HCT116 (cell line): ENCODE data around the gene C1QTNF2. TPM values are rescaled to one million over a fixed set of nuclear protein-coding genes. Genes with fewer than 3 reads are reported as not detected.

Experiments used
- ATAC-seq: fragments of 200-7000 bp; cut with Tn5 transposase; 2 replicates; pipeline ENCODE4 v1.9.1; 2020; ENCODE audit warnings: mild to moderate bottlenecking, moderate library complexity
- BruUV-seq: library from RNA; stranded (reverse); fragments of 400-500 nt; replicated peaks from 2 replicates; lab custom pipeline; 2021; lab: Mats Ljungman, UMichigan
- CTCF ChIA-PET: fragments of 300-600 bp; sonication (Branson Sonifier 250); formaldehyde crosslinking; loops from one replicate; lab custom pipeline; 2021; ENCODE audit warnings: antibody characterized with exemption; lab: Charles Lee
- POLR2A ChIA-PET: fragments of 300-600, 350-600 bp; sonication (Branson Sonifier 250); formaldehyde crosslinking; loops from one replicate; lab custom pipeline; 2021; ENCODE audit warnings: antibody characterized with exemption; lab: Charles Lee
- RAD21 ChIA-PET, 2 experiments: fragments of 300-600 bp; sonication (Branson Sonifier 250); formaldehyde crosslinking; loops; one replicate each; lab custom pipeline; 2023; ENCODE audit warnings: low total read pairs in 2 of 2; ENCODE audit not compliant: uncharacterized antibody in 2 of 2, unreplicated experiment in 2 of 2, low non-redundant PET in 1 of 2; lab: Charles Lee
- DNase-seq: peaks from one replicate; pipeline ENCODE4 v3.0.0-alpha.2; 2010; ENCODE audit warnings: low read depth, low spot score
- H2AFZ ChIP-seq: fragments of 200-600 bp; shearing (Covaris generic), sonication (generic); 2 replicates; pipeline ENCODE4 v1.6.1; 2017; ENCODE audit warnings: low read depth, mixed run types, mixed read lengths, antibody characterized with exemption, low read length; ENCODE audit not compliant: poor library complexity, severe bottlenecking
- H3K27ac ChIP-seq: 2 replicates; pipeline ENCODE4 v1.5.1; 2012; ENCODE audit warnings: low read depth, low read length
- H3K27me3 ChIP-seq: fragments of 200-600 bp; sonication (generic); 2 replicates; pipeline ENCODE4 v1.6.1; 2016; ENCODE audit warnings: mixed run types, low read length, mixed read lengths; ENCODE audit not compliant: insufficient read depth
- H3K36me3 ChIP-seq, 2 experiments: fragments of 200-500 bp in 1 of 2; fragments of 200-600 bp in 1 of 2; sonication (Bioruptor generic) in 1 of 2; sonication (generic) in 1 of 2; 2 replicates each; pipeline versions ENCODE4 v1.5.1 to v1.6.1; 2014 to 2016; ENCODE audit warnings: low read length in 2 of 2, inconsistent platforms in 1 of 2, mixed read lengths in 1 of 2, mixed run types in 1 of 2; ENCODE audit not compliant: insufficient read depth in 2 of 2, control insufficient read depth in 1 of 2
- H3K4me1 ChIP-seq, 2 experiments: fragments of 200-600 bp in 1 of 2; sonication (generic) in 1 of 2; 2 replicates each; pipeline versions ENCODE4 v1.5.1 to v1.6.1; 2012 to 2017; ENCODE audit warnings: low read length in 2 of 2, inconsistent platforms in 1 of 2, mild to moderate bottlenecking in 1 of 2, mixed read lengths in 1 of 2, mixed run types in 1 of 2, moderate library complexity in 1 of 2; ENCODE audit not compliant: insufficient read depth in 2 of 2, control insufficient read depth in 1 of 2
- H3K4me2 ChIP-seq: fragments of 200-600 bp; sonication (generic); 2 replicates; pipeline ENCODE4 v1.6.1; 2017; ENCODE audit warnings: mixed run types, low read length, mixed read lengths
- H3K4me3 ChIP-seq, 2 experiments: fragments of 200-600 bp in 1 of 2; sonication (generic) in 1 of 2; replicated peaks in 1 of 2; 2 replicates each; pipeline ENCODE4 v1.5.1; 2011 to 2016; ENCODE audit warnings: low read length in 2 of 2, control low read depth in 1 of 2, low read depth in 1 of 2, mild to moderate bottlenecking in 1 of 2, mixed read lengths in 1 of 2, mixed run types in 1 of 2
- H3K79me2 ChIP-seq: fragments of 200-600 bp; sonication (generic); 2 replicates; pipeline ENCODE4 v1.6.1; 2017; ENCODE audit warnings: mild to moderate bottlenecking, mixed run types, low read length, moderate library complexity, mixed read lengths; ENCODE audit not compliant: insufficient read depth
- H3K9ac ChIP-seq: fragments of 200-600 bp; sonication (generic); 2 replicates; pipeline ENCODE4 v1.6.1; 2016; ENCODE audit warnings: low read length, mixed read lengths
- H3K9me2 ChIP-seq: fragments of 200-600 bp; sonication (generic), shearing (Covaris generic); 2 replicates; pipeline ENCODE4 v1.6.1; 2017; ENCODE audit warnings: mixed run types, mild to moderate bottlenecking, moderate library complexity; ENCODE audit not compliant: insufficient read depth
- H3K9me3 ChIP-seq, 2 experiments: fragments of 200-500 bp in 1 of 2; fragments of 200-600 bp in 1 of 2; sonication (Bioruptor generic) in 1 of 2; sonication (generic) in 1 of 2; 2 replicates each; pipeline ENCODE4 v1.6.1; 2014 to 2017; ENCODE audit warnings: low read length in 2 of 2, mixed read lengths in 2 of 2, inconsistent platforms in 1 of 2, low read depth in 1 of 2, mild to moderate bottlenecking in 1 of 2, mixed run types in 1 of 2, moderate library complexity in 1 of 2; ENCODE audit not compliant: control insufficient read depth in 1 of 2, insufficient read depth in 1 of 2
- H4K20me1 ChIP-seq: fragments of 200-600 bp; sonication (generic), shearing (Covaris generic); 2 replicates; pipeline ENCODE4 v1.6.1; 2017; ENCODE audit warnings: mixed run types, mild to moderate bottlenecking, moderate library complexity; ENCODE audit not compliant: insufficient read depth
- CTCF ChIP-seq, 3 experiments: fragments of 200-600 bp in 1 of 3; sonication (generic) in 1 of 3; IDR thresholded peaks in 2 of 3; conservative IDR thresholded peaks in 1 of 3; 2 replicates each; pipeline ENCODE4 v1.5.1; 2012 to 2017; ENCODE audit warnings: low read depth in 2 of 3, low read length in 2 of 3, antibody characterized with exemption in 1 of 3, borderline replicate concordance in 1 of 3, control low read depth in 1 of 3, mild to moderate bottlenecking in 1 of 3, mixed read lengths in 1 of 3, mixed run types in 1 of 3, moderate library complexity in 1 of 3; ENCODE audit not compliant: insufficient read depth in 1 of 3
- ELF1 ChIP-seq: IDR thresholded peaks from 2 replicates; pipeline ENCODE4 v1.6.1; 2012; ENCODE audit warnings: low read depth, borderline replicate concordance
- RAD21 ChIP-seq: IDR thresholded peaks from 2 replicates; pipeline ENCODE4 v1.6.1; 2012; ENCODE audit warnings: low read depth, mild to moderate bottlenecking
- SP1 ChIP-seq: IDR thresholded peaks from 2 replicates; pipeline ENCODE4 v1.6.1; 2012; ENCODE audit warnings: low read depth
- SRF ChIP-seq: IDR thresholded peaks from 2 replicates; pipeline ENCODE4 v1.6.1; 2012; ENCODE audit warnings: low read depth
- TCF7L2 ChIP-seq: IDR thresholded peaks from 2 replicates; pipeline ENCODE4 v1.7.0; 2011; ENCODE audit warnings: borderline replicate concordance, inconsistent platforms; ENCODE audit not compliant: insufficient read depth, insufficient read length; ENCODE audit errors: extremely low read depth
- YY1 ChIP-seq: IDR thresholded peaks from 2 replicates; pipeline ENCODE4 v1.6.1; 2011; ENCODE audit warnings: low read length, low read depth, moderate library complexity, mild to moderate bottlenecking; ENCODE audit not compliant: insufficient replicate concordance; ENCODE audit errors: extremely low read depth
- intact Hi-C: fragments of 100-400 bp; cut with micrococcal nuclease; formaldehyde crosslinking; loops from 2 replicates; pipeline ENCODE4 v1.10.0; 2022
- total RNA-seq: library from RNA; stranded (reverse); gene quantifications from one replicate; pipeline ENCODE4 v1.2.1, GENCODE V29; 2021; ENCODE audit not compliant: unreplicated experiment
- TF ChIP-seq, protein P1 (sequence below): IDR thresholded peaks from 2 replicates; pipeline ENCODE4 v1.6.1; 2012

Gene C1QTNF2
- total RNA-seq, 1 experiment from 2014 or later = 0.15 TPM

GRCh38 chr5:160367261-160367660 lies 3.2 kb downstream of the C1QTNF2 start (continued):
- TF ChIP-seq TCF7L2 (no peak), SRF (no peak)

GRCh38 chr5:160366230-160366629 lies 4.2 kb downstream of the C1QTNF2 start:
- BruUV-seq = no TSS peak
- ChIA-PET RAD21 (no interaction called here), CTCF (no interaction called here), POLR2A (no interaction called here)
- ATAC-seq = no peak
- Histone ChIP-seq H3K9ac (no peak overlapping the region), H3K79me2 (no peaks in the 10 kb centered on the region), H3K4me2 (no peak overlapping the region), H3K27ac (no peak overlapping the region), H3K36me3 (no peaks in the 10 kb centered on the region), H3K9me2 (no peaks in the 10 kb centered on the region), H2AFZ (no peak overlapping the region), H3K9me3 (no peaks in the 10 kb centered on the region), H3K4me1 (peaks cover 0 to 13% of the 10 kb centered on the region in 2 experiments; a peak in 2 of 4 replicates), H3K4me3 (no peak overlapping the region), H4K20me1 (no peaks in the 10 kb centered on the region), H3K27me3 (no peaks in the 10 kb centered on the region)
- intact Hi-C loops = no loop called here
- no peak for DNase-seq
- TF ChIP-seq TCF7L2 = no peak
- TF ChIP-seq, protein P1, sequence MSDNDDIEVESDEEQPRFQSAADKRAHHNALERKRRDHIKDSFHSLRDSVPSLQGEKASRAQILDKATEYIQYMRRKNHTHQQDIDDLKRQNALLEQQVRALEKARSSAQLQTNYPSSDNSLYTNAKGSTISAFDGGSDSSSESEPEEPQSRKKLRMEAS = no peak

- ChIA-PET CTCF (no interaction called here), RAD21 (no interaction called here), POLR2A (interaction anchor here (0.6 kb wide), 1 partner anchor 26 kb away, joined by 3 read pairs; no protein-coding TSS in a partner anchor)
- H3K9me3 ChIP-seq = no peaks in the 10 kb centered on the region
- H3K27ac ChIP-seq = no peak overlapping the region
- no TSS peak for BruUV-seq
- intact Hi-C loops = no loop called here
- H3K4me1 ChIP-seq = no peaks in the 10 kb centered on the region
- H3K9me2 ChIP-seq = no peaks in the 10 kb centered on the region
- TF ChIP-seq SP1 (no peak), YY1 (no peak), CTCF (IDR thresholded peaks at IDR 0.05 in 2 of 3, conservative IDR thresholded peaks at IDR 0.05 in 1 of 3; ENCODE audit: borderline replicate concordance in 1 of 3, insufficient read depth in 1 of 3, low read depth in 2 of 3, low read length in 2 of 3) (no peak), ELF1 (no peak), RAD21 (no peak)
- no peaks in the 10 kb centered on the region for H3K79me2 ChIP-seq
- ATAC-seq (no peak), DNase-seq (no peak)
- H3K27me3 ChIP-seq = no peaks in the 10 kb centered on the region
- no peak overlapping the region for H3K9ac ChIP-seq
- H3K4me3 ChIP-seq = no peak overlapping the region
- no peaks in the 10 kb centered on the region for H3K36me3 ChIP-seq
- H3K4me2 ChIP-seq = no peak overlapping the region
- H2AFZ ChIP-seq = no peak overlapping the region
- no peaks in the 10 kb centered on the region for H4K20me1 ChIP-seq
These were observed 6.6 kb downstream of the C1QTNF2 start for GRCh38 chr5:160363660-160364395.
